ELF-1 (cell line): ENCODE results near the gene CYP19A1.

ENCODE experiments used
- DNase-seq: peaks from one replicate; pipeline ENCODE4 v3.0.0-alpha.2; 2016; ENCODE audit warnings: low read depth, low spot score

CYP19A1 gene

GRCh38 chr15:51359981-51360380 is 21.6 kb upstream of the CYP19A1 start:
- no peak for DNase-seq

GRCh38 chr15:51356983-51357382 is 18.6 kb upstream of the CYP19A1 start:
- DNase-seq, result no peak

GRCh38 chr15:51356147-51356546 is 17.8 kb upstream of the CYP19A1 start:
- DNase-seq, result no peak

- DNase-seq, result no peak
These were observed 16.7 kb upstream of the CYP19A1 start for GRCh38 chr15:51355096-51355495.

- no peak for DNase-seq
These were observed 15.6 kb upstream of the CYP19A1 start for GRCh38 chr15:51353976-51354375.

- DNase-seq, result no peak
These were observed 12.3 kb upstream of the CYP19A1 start for GRCh38 chr15:51350723-51351122.

GRCh38 chr15:51349156-51349844 is 10.9 kb upstream of the CYP19A1 start:
- DNase-seq, result no peak

GRCh38 chr15:51348688-51349087 is 10.3 kb upstream of the CYP19A1 start:
- DNase-seq, result no peak

- no peak for DNase-seq
These were observed 7.7 kb upstream of the CYP19A1 start for GRCh38 chr15:51346136-51346535.

- no peak for DNase-seq
These were observed 5.1 kb upstream of the CYP19A1 start for GRCh38 chr15:51343466-51343865.

GRCh38 chr15:51342227-51342999 is 4.0 kb upstream of the CYP19A1 start:
- no peak for DNase-seq

GRCh38 chr15:51341366-51342226 is 3.2 kb upstream of the CYP19A1 start, which contains the start of gene GLDN:
Gene GLDN, plus strand, starts transcription at chr15:51341655. Its CDS starts 30 bp downstream, at chr15:51341685.
- DNase-seq, result peak; percentile 57

- no peak for DNase-seq
These were observed 2.6 kb downstream of the CYP19A1 start for GRCh38 chr15:51335538-51336410.

GRCh38 chr15:51335087-51335486 is 3.3 kb downstream of the CYP19A1 start:
- no peak for DNase-seq

GRCh38 chr15:51334011-51334451 is 4.4 kb downstream of the CYP19A1 start:
- no peak for DNase-seq

- DNase-seq, result no peak
These were observed 4.8 kb downstream of the CYP19A1 start for GRCh38 chr15:51333571-51333970.

- DNase-seq, result no peak
These were observed 5.9 kb downstream of the CYP19A1 start for GRCh38 chr15:51332206-51333147.

GRCh38 chr15:51331141-51331540 is 7.3 kb downstream of the CYP19A1 start:
- peak; percentile 10 for DNase-seq

GRCh38 chr15:51328926-51329325 is 9.5 kb downstream of the CYP19A1 start:
- no peak for DNase-seq

- no peak for DNase-seq
These were observed 11.3 kb downstream of the CYP19A1 start for GRCh38 chr15:51327081-51327480.
